HCT116 (cell line): ENCODE measurements around the gene CEP120. TPM values are rescaled to one million over a fixed set of nuclear protein-coding genes. Genes with fewer than 3 reads are reported as not detected.
"Not testable (repeated sequence)": the region's sequence is repeated elsewhere in the genome, so short reads cannot be mapped to it uniquely, and the experiment has no call there.

ENCODE experiments used
- ATAC-seq: fragments of 200-7000 bp; cut with Tn5 transposase; 2 replicates; pipeline ENCODE4 v1.9.1; 2020; ENCODE audit warnings: mild to moderate bottlenecking, moderate library complexity
- BruUV-seq: library from RNA; stranded (reverse); fragments of 400-500 nt; replicated peaks from 2 replicates; lab custom pipeline; 2021; lab: Mats Ljungman, UMichigan
- CTCF ChIA-PET: fragments of 300-600 bp; sonication (Branson Sonifier 250); formaldehyde crosslinking; loops from one replicate; lab custom pipeline; 2021; ENCODE audit warnings: antibody characterized with exemption; lab: Charles Lee
- POLR2A ChIA-PET: fragments of 300-600, 350-600 bp; sonication (Branson Sonifier 250); formaldehyde crosslinking; loops from one replicate; lab custom pipeline; 2021; ENCODE audit warnings: antibody characterized with exemption; lab: Charles Lee
- RAD21 ChIA-PET, 2 experiments: fragments of 300-600 bp; sonication (Branson Sonifier 250); formaldehyde crosslinking; loops; one replicate each; lab custom pipeline; 2023; ENCODE audit warnings: low total read pairs in 2 of 2; ENCODE audit not compliant: uncharacterized antibody in 2 of 2, unreplicated experiment in 2 of 2, low non-redundant PET in 1 of 2; lab: Charles Lee
- DNase-seq: peaks from one replicate; pipeline ENCODE4 v3.0.0-alpha.2; 2010; ENCODE audit warnings: low read depth, low spot score
- H2AFZ ChIP-seq: fragments of 200-600 bp; shearing (Covaris generic), sonication (generic); 2 replicates; pipeline ENCODE4 v1.6.1; 2017; ENCODE audit warnings: low read depth, mixed run types, mixed read lengths, antibody characterized with exemption, low read length; ENCODE audit not compliant: poor library complexity, severe bottlenecking
- H3K27ac ChIP-seq: 2 replicates; pipeline ENCODE4 v1.5.1; 2012; ENCODE audit warnings: low read depth, low read length
- H3K27me3 ChIP-seq: fragments of 200-600 bp; sonication (generic); 2 replicates; pipeline ENCODE4 v1.6.1; 2016; ENCODE audit warnings: mixed run types, low read length, mixed read lengths; ENCODE audit not compliant: insufficient read depth
- H3K36me3 ChIP-seq, 2 experiments: fragments of 200-500 bp in 1 of 2; fragments of 200-600 bp in 1 of 2; sonication (Bioruptor generic) in 1 of 2; sonication (generic) in 1 of 2; 2 replicates each; pipeline versions ENCODE4 v1.5.1 to v1.6.1; 2014 to 2016; ENCODE audit warnings: low read length in 2 of 2, inconsistent platforms in 1 of 2, mixed read lengths in 1 of 2, mixed run types in 1 of 2; ENCODE audit not compliant: insufficient read depth in 2 of 2, control insufficient read depth in 1 of 2
- H3K4me1 ChIP-seq, 2 experiments: fragments of 200-600 bp in 1 of 2; sonication (generic) in 1 of 2; 2 replicates each; pipeline versions ENCODE4 v1.5.1 to v1.6.1; 2012 to 2017; ENCODE audit warnings: low read length in 2 of 2, inconsistent platforms in 1 of 2, mild to moderate bottlenecking in 1 of 2, mixed read lengths in 1 of 2, mixed run types in 1 of 2, moderate library complexity in 1 of 2; ENCODE audit not compliant: insufficient read depth in 2 of 2, control insufficient read depth in 1 of 2
- H3K4me2 ChIP-seq: fragments of 200-600 bp; sonication (generic); 2 replicates; pipeline ENCODE4 v1.6.1; 2017; ENCODE audit warnings: mixed run types, low read length, mixed read lengths
- H3K4me3 ChIP-seq, 2 experiments: fragments of 200-600 bp in 1 of 2; sonication (generic) in 1 of 2; replicated peaks in 1 of 2; 2 replicates each; pipeline ENCODE4 v1.5.1; 2011 to 2016; ENCODE audit warnings: low read length in 2 of 2, control low read depth in 1 of 2, low read depth in 1 of 2, mild to moderate bottlenecking in 1 of 2, mixed read lengths in 1 of 2, mixed run types in 1 of 2
- H3K79me2 ChIP-seq: fragments of 200-600 bp; sonication (generic); 2 replicates; pipeline ENCODE4 v1.6.1; 2017; ENCODE audit warnings: mild to moderate bottlenecking, mixed run types, low read length, moderate library complexity, mixed read lengths; ENCODE audit not compliant: insufficient read depth
- H3K9ac ChIP-seq: fragments of 200-600 bp; sonication (generic); 2 replicates; pipeline ENCODE4 v1.6.1; 2016; ENCODE audit warnings: low read length, mixed read lengths
- H3K9me2 ChIP-seq: fragments of 200-600 bp; sonication (generic), shearing (Covaris generic); 2 replicates; pipeline ENCODE4 v1.6.1; 2017; ENCODE audit warnings: mixed run types, mild to moderate bottlenecking, moderate library complexity; ENCODE audit not compliant: insufficient read depth
- H3K9me3 ChIP-seq, 2 experiments: fragments of 200-500 bp in 1 of 2; fragments of 200-600 bp in 1 of 2; sonication (Bioruptor generic) in 1 of 2; sonication (generic) in 1 of 2; 2 replicates each; pipeline ENCODE4 v1.6.1; 2014 to 2017; ENCODE audit warnings: low read length in 2 of 2, mixed read lengths in 2 of 2, inconsistent platforms in 1 of 2, low read depth in 1 of 2, mild to moderate bottlenecking in 1 of 2, mixed run types in 1 of 2, moderate library complexity in 1 of 2; ENCODE audit not compliant: control insufficient read depth in 1 of 2, insufficient read depth in 1 of 2
- H4K20me1 ChIP-seq: fragments of 200-600 bp; sonication (generic), shearing (Covaris generic); 2 replicates; pipeline ENCODE4 v1.6.1; 2017; ENCODE audit warnings: mixed run types, mild to moderate bottlenecking, moderate library complexity; ENCODE audit not compliant: insufficient read depth
- EGR1 ChIP-seq: IDR thresholded peaks from 2 replicates; pipeline ENCODE4 v1.6.1; 2012; ENCODE audit warnings: low read depth
- EZH2 ChIP-seq: fragments of 200-600 bp; sonication (generic); IDR thresholded peaks from 2 replicates; pipeline ENCODE4 v1.6.1; 2017; ENCODE audit warnings: antibody characterized with exemption, mixed run types
- EZH2phosphoT487 ChIP-seq: fragments of 200-600 bp; IDR thresholded peaks from 2 replicates; pipeline ENCODE4 v1.6.1; 2018; ENCODE audit warnings: antibody characterized with exemption, borderline replicate concordance
- POLR2AphosphoS5 ChIP-seq: IDR thresholded peaks from 2 replicates; pipeline ENCODE4 v1.6.1; 2011; ENCODE audit warnings: mild to moderate bottlenecking, low read depth, low read length, moderate library complexity
- SIN3A ChIP-seq: IDR thresholded peaks from 2 replicates; pipeline ENCODE4 v1.6.1; 2012; ENCODE audit warnings: low read depth
- SRF ChIP-seq: IDR thresholded peaks from 2 replicates; pipeline ENCODE4 v1.6.1; 2012; ENCODE audit warnings: low read depth
- ZFX ChIP-seq: fragments of 450-650 bp; IDR thresholded peaks from 2 replicates; pipeline ENCODE4 v1.6.1; 2017
- intact Hi-C: fragments of 100-400 bp; cut with micrococcal nuclease; formaldehyde crosslinking; loops from 2 replicates; pipeline ENCODE4 v1.10.0; 2022
- total RNA-seq: library from RNA; stranded (reverse); gene quantifications from one replicate; pipeline ENCODE4 v1.2.1, GENCODE V29; 2021; ENCODE audit not compliant: unreplicated experiment
- TF ChIP-seq, protein P1 (sequence below): IDR thresholded peaks from 2 replicates; pipeline ENCODE4 v1.6.1; 2012; ENCODE audit warnings: low read depth

Gene CEP120
- total RNA-seq, 1 experiment from 2014 or later: 30.2 TPM

DNA sequence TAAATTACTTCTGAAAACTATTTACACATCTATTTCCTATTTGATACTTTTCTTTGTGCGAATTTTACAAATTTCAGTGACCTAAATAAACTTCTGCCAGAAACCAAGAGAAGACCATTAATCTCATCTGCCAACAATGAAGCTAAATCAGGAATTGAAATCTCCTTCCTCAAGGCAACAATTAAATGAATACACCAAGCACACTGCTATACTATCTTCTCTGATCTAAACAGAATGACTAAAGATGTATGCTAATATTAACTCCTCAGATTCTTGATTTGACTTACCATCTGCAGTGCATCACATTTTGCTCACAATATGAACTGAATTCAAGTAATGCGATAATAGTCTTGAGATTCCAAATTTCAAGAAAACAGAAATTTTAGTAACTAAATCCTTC is 82.3 kb downstream of the CEP120 start:
- Histone ChIP-seq H3K27ac (no peak overlapping the region), H3K79me2 (no peaks in the 10 kb centered on the region), H3K36me3 (no peaks in the 10 kb centered on the region), H3K4me3 (no peak overlapping the region), H3K9ac (no peak overlapping the region), H3K4me2 (no peak overlapping the region), H3K9me2 (no peaks in the 10 kb centered on the region), H3K27me3 (no peaks in the 10 kb centered on the region), H2AFZ (no peak overlapping the region), H4K20me1 (no peaks in the 10 kb centered on the region)
- ChIA-PET POLR2A (no interaction called here), RAD21 (no interaction called here)
- intact Hi-C loops: no loop called here
- DNase-seq: no peak
- BruUV-seq: no TSS peak
- no peak for TF ChIP-seq EZH2
- no peak for TF ChIP-seq ZFX
- TF ChIP-seq, all 23 proteins: peak for 0
- Histone ChIP-seq H3K9me3 (no peaks in the 10 kb centered on the region), H3K4me1 (no peaks in the 10 kb centered on the region)
- CTCF ChIA-PET: no interaction called here
- ATAC-seq: no peak

DNA sequence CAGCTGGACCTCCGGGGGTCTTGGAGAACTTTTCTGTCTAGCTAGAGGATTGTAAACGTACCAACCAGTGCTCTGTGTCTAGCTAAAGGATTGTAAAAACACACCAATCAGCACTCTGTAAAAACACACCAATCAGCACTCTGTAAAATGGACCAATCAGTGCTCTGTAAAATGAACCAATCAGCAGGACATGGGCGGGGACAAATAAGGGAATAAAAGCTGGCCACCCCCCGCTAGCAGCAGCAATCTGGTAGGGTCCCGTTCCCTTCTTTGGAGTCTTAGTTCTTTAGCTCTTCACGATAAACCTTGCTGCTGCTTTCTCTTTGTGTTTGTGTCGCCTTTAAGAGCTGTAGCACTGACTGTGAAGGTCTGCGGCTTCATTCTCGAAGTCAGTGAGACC is 114.8 kb downstream of the CEP120 start:
- POLR2A ChIA-PET, BruUV-seq, H3K27ac ChIP-seq, H3K9me3 ChIP-seq, RAD21 ChIA-PET, H3K36me3 ChIP-seq, H4K20me1 ChIP-seq, H3K9ac ChIP-seq, intact Hi-C loops, H3K9me2 ChIP-seq, H3K27me3 ChIP-seq, H2AFZ ChIP-seq, H3K4me3 ChIP-seq, H3K79me2 ChIP-seq, CTCF ChIA-PET, DNase-seq, ATAC-seq, H3K4me2 ChIP-seq, H3K4me1 ChIP-seq: not testable (repeated sequence)

DNA sequence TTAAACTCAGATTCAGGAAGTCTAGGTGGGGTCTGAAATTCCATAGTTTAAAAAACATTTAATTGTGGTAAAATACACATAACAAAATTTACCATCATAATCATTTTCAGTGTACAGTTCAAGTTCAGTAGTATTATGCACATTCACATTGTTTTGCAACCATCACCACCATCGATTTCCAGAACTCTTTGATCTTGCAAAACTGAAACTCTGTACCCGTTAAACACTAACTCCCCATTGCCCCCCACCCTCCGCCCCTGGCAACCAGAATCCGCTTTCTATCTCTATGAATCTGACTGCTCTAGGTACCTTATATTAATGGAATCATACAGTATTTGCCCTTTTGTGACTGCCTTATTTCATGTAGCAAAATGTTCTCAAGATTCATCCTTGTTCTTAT is 117.5 kb downstream of the CEP120 start:
- CTCF ChIA-PET: no interaction called here
- Histone ChIP-seq H3K9me2 (no peaks in the 10 kb centered on the region), H3K36me3 (no peaks in the 10 kb centered on the region), H4K20me1 (no peaks in the 10 kb centered on the region), H3K4me3 (no peak overlapping the region), H3K9me3 (no peaks in the 10 kb centered on the region), H2AFZ (no peak overlapping the region), H3K9ac (no peak overlapping the region), H3K4me1 (no peaks in the 10 kb centered on the region), H3K79me2 (no peaks in the 10 kb centered on the region), H3K27ac (no peak overlapping the region), H3K27me3 (no peaks in the 10 kb centered on the region), H3K4me2 (no peak overlapping the region)
- ATAC-seq (no peak), DNase-seq (no peak)
- TF ChIP-seq SRF (no peak), ZFX (no peak), POLR2AphosphoS5 (no peak), EGR1 (no peak), EZH2phosphoT487 (no peak), SIN3A (no peak)
- TF ChIP-seq, protein P1, sequence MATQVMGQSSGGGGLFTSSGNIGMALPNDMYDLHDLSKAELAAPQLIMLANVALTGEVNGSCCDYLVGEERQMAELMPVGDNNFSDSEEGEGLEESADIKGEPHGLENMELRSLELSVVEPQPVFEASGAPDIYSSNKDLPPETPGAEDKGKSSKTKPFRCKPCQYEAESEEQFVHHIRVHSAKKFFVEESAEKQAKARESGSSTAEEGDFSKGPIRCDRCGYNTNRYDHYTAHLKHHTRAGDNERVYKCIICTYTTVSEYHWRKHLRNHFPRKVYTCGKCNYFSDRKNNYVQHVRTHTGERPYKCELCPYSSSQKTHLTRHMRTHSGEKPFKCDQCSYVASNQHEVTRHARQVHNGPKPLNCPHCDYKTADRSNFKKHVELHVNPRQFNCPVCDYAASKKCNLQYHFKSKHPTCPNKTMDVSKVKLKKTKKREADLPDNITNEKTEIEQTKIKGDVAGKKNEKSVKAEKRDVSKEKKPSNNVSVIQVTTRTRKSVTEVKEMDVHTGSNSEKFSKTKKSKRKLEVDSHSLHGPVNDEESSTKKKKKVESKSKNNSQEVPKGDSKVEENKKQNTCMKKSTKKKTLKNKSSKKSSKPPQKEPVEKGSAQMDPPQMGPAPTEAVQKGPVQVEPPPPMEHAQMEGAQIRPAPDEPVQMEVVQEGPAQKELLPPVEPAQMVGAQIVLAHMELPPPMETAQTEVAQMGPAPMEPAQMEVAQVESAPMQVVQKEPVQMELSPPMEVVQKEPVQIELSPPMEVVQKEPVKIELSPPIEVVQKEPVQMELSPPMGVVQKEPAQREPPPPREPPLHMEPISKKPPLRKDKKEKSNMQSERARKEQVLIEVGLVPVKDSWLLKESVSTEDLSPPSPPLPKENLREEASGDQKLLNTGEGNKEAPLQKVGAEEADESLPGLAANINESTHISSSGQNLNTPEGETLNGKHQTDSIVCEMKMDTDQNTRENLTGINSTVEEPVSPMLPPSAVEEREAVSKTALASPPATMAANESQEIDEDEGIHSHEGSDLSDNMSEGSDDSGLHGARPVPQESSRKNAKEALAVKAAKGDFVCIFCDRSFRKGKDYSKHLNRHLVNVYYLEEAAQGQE: no peak
- RAD21 ChIA-PET: no interaction called here
- POLR2A ChIA-PET: no interaction called here
- BruUV-seq: no TSS peak
- intact Hi-C loops: no loop called here
